HCT116 (cell line): Measurements from ENCODE around the gene IKZF3. TPM values are rescaled to one million over a fixed set of nuclear protein-coding genes. Genes with fewer than 3 reads are reported as not detected.

Experiments
- ATAC-seq: fragments of 200-7000 bp; cut with Tn5 transposase; 2 replicates; pipeline ENCODE4 v1.9.1; 2020; ENCODE audit warnings: mild to moderate bottlenecking, moderate library complexity
- BruUV-seq: library from RNA; stranded (reverse); fragments of 400-500 nt; replicated peaks from 2 replicates; lab custom pipeline; 2021; lab: Mats Ljungman, UMichigan
- CTCF ChIA-PET: fragments of 300-600 bp; sonication (Branson Sonifier 250); formaldehyde crosslinking; loops from one replicate; lab custom pipeline; 2021; ENCODE audit warnings: antibody characterized with exemption; lab: Charles Lee
- POLR2A ChIA-PET: fragments of 300-600, 350-600 bp; sonication (Branson Sonifier 250); formaldehyde crosslinking; loops from one replicate; lab custom pipeline; 2021; ENCODE audit warnings: antibody characterized with exemption; lab: Charles Lee
- RAD21 ChIA-PET, 2 experiments: fragments of 300-600 bp; sonication (Branson Sonifier 250); formaldehyde crosslinking; loops; one replicate each; lab custom pipeline; 2023; ENCODE audit warnings: low total read pairs in 2 of 2; ENCODE audit not compliant: uncharacterized antibody in 2 of 2, unreplicated experiment in 2 of 2, low non-redundant PET in 1 of 2; lab: Charles Lee
- DNase-seq: peaks from one replicate; pipeline ENCODE4 v3.0.0-alpha.2; 2010; ENCODE audit warnings: low read depth, low spot score
- H2AFZ ChIP-seq: fragments of 200-600 bp; shearing (Covaris generic), sonication (generic); 2 replicates; pipeline ENCODE4 v1.6.1; 2017; ENCODE audit warnings: low read depth, mixed run types, mixed read lengths, antibody characterized with exemption, low read length; ENCODE audit not compliant: poor library complexity, severe bottlenecking
- H3K27ac ChIP-seq: 2 replicates; pipeline ENCODE4 v1.5.1; 2012; ENCODE audit warnings: low read depth, low read length
- H3K27me3 ChIP-seq: fragments of 200-600 bp; sonication (generic); 2 replicates; pipeline ENCODE4 v1.6.1; 2016; ENCODE audit warnings: mixed run types, low read length, mixed read lengths; ENCODE audit not compliant: insufficient read depth
- H3K36me3 ChIP-seq, 2 experiments: fragments of 200-500 bp in 1 of 2; fragments of 200-600 bp in 1 of 2; sonication (Bioruptor generic) in 1 of 2; sonication (generic) in 1 of 2; 2 replicates each; pipeline versions ENCODE4 v1.5.1 to v1.6.1; 2014 to 2016; ENCODE audit warnings: low read length in 2 of 2, inconsistent platforms in 1 of 2, mixed read lengths in 1 of 2, mixed run types in 1 of 2; ENCODE audit not compliant: insufficient read depth in 2 of 2, control insufficient read depth in 1 of 2
- H3K4me1 ChIP-seq, 2 experiments: fragments of 200-600 bp in 1 of 2; sonication (generic) in 1 of 2; 2 replicates each; pipeline versions ENCODE4 v1.5.1 to v1.6.1; 2012 to 2017; ENCODE audit warnings: low read length in 2 of 2, inconsistent platforms in 1 of 2, mild to moderate bottlenecking in 1 of 2, mixed read lengths in 1 of 2, mixed run types in 1 of 2, moderate library complexity in 1 of 2; ENCODE audit not compliant: insufficient read depth in 2 of 2, control insufficient read depth in 1 of 2
- H3K4me2 ChIP-seq: fragments of 200-600 bp; sonication (generic); 2 replicates; pipeline ENCODE4 v1.6.1; 2017; ENCODE audit warnings: mixed run types, low read length, mixed read lengths
- H3K4me3 ChIP-seq, 2 experiments: fragments of 200-600 bp in 1 of 2; sonication (generic) in 1 of 2; replicated peaks in 1 of 2; 2 replicates each; pipeline ENCODE4 v1.5.1; 2011 to 2016; ENCODE audit warnings: low read length in 2 of 2, control low read depth in 1 of 2, low read depth in 1 of 2, mild to moderate bottlenecking in 1 of 2, mixed read lengths in 1 of 2, mixed run types in 1 of 2
- H3K79me2 ChIP-seq: fragments of 200-600 bp; sonication (generic); 2 replicates; pipeline ENCODE4 v1.6.1; 2017; ENCODE audit warnings: mild to moderate bottlenecking, mixed run types, low read length, moderate library complexity, mixed read lengths; ENCODE audit not compliant: insufficient read depth
- H3K9ac ChIP-seq: fragments of 200-600 bp; sonication (generic); 2 replicates; pipeline ENCODE4 v1.6.1; 2016; ENCODE audit warnings: low read length, mixed read lengths
- H3K9me2 ChIP-seq: fragments of 200-600 bp; sonication (generic), shearing (Covaris generic); 2 replicates; pipeline ENCODE4 v1.6.1; 2017; ENCODE audit warnings: mixed run types, mild to moderate bottlenecking, moderate library complexity; ENCODE audit not compliant: insufficient read depth
- H3K9me3 ChIP-seq, 2 experiments: fragments of 200-500 bp in 1 of 2; fragments of 200-600 bp in 1 of 2; sonication (Bioruptor generic) in 1 of 2; sonication (generic) in 1 of 2; 2 replicates each; pipeline ENCODE4 v1.6.1; 2014 to 2017; ENCODE audit warnings: low read length in 2 of 2, mixed read lengths in 2 of 2, inconsistent platforms in 1 of 2, low read depth in 1 of 2, mild to moderate bottlenecking in 1 of 2, mixed run types in 1 of 2, moderate library complexity in 1 of 2; ENCODE audit not compliant: control insufficient read depth in 1 of 2, insufficient read depth in 1 of 2
- H4K20me1 ChIP-seq: fragments of 200-600 bp; sonication (generic), shearing (Covaris generic); 2 replicates; pipeline ENCODE4 v1.6.1; 2017; ENCODE audit warnings: mixed run types, mild to moderate bottlenecking, moderate library complexity; ENCODE audit not compliant: insufficient read depth
- CTCF ChIP-seq, 3 experiments: fragments of 200-600 bp in 1 of 3; sonication (generic) in 1 of 3; IDR thresholded peaks in 2 of 3; conservative IDR thresholded peaks in 1 of 3; 2 replicates each; pipeline ENCODE4 v1.5.1; 2012 to 2017; ENCODE audit warnings: low read depth in 2 of 3, low read length in 2 of 3, antibody characterized with exemption in 1 of 3, borderline replicate concordance in 1 of 3, control low read depth in 1 of 3, mild to moderate bottlenecking in 1 of 3, mixed read lengths in 1 of 3, mixed run types in 1 of 3, moderate library complexity in 1 of 3; ENCODE audit not compliant: insufficient read depth in 1 of 3
- ELF1 ChIP-seq: IDR thresholded peaks from 2 replicates; pipeline ENCODE4 v1.6.1; 2012; ENCODE audit warnings: low read depth, borderline replicate concordance
- EZH2 ChIP-seq: fragments of 200-600 bp; sonication (generic); IDR thresholded peaks from 2 replicates; pipeline ENCODE4 v1.6.1; 2017; ENCODE audit warnings: antibody characterized with exemption, mixed run types
- REST ChIP-seq: IDR thresholded peaks from 2 replicates; pipeline ENCODE4 v1.6.1; 2012; ENCODE audit warnings: low read depth
- SRF ChIP-seq: IDR thresholded peaks from 2 replicates; pipeline ENCODE4 v1.6.1; 2012; ENCODE audit warnings: low read depth
- TCF7L2 ChIP-seq: IDR thresholded peaks from 2 replicates; pipeline ENCODE4 v1.7.0; 2011; ENCODE audit warnings: borderline replicate concordance, inconsistent platforms; ENCODE audit not compliant: insufficient read depth, insufficient read length; ENCODE audit errors: extremely low read depth
- ZFX ChIP-seq: fragments of 450-650 bp; IDR thresholded peaks from 2 replicates; pipeline ENCODE4 v1.6.1; 2017
- intact Hi-C: fragments of 100-400 bp; cut with micrococcal nuclease; formaldehyde crosslinking; loops from 2 replicates; pipeline ENCODE4 v1.10.0; 2022
- total RNA-seq: library from RNA; stranded (reverse); gene quantifications from one replicate; pipeline ENCODE4 v1.2.1, GENCODE V29; 2021; ENCODE audit not compliant: unreplicated experiment
- TF ChIP-seq, protein P1 (sequence below): IDR thresholded peaks from 2 replicates; pipeline ENCODE4 v1.6.1; 2012

The IKZF3 gene
- total RNA-seq, 1 experiment from 2014 or later: 0.30 TPM

- TF ChIP-seq EZH2: no peak
- TF ChIP-seq, protein P1, sequence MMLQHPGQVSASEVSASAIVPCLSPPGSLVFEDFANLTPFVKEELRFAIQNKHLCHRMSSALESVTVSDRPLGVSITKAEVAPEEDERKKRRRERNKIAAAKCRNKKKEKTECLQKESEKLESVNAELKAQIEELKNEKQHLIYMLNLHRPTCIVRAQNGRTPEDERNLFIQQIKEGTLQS: no peak
- no peak for TF ChIP-seq TCF7L2
- no peak for TF ChIP-seq REST
- TF ChIP-seq SRF: no peak
- no peak for TF ChIP-seq ELF1
- TF ChIP-seq CTCF (IDR thresholded peaks at IDR 0.05 in 2 of 3, conservative IDR thresholded peaks at IDR 0.05 in 1 of 3; ENCODE audit: borderline replicate concordance in 1 of 3, insufficient read depth in 1 of 3, low read depth in 2 of 3, low read length in 2 of 3): no peak
- TF ChIP-seq ZFX: no peak
- RAD21 ChIA-PET: interaction anchor here in 1 of 2 experiments (1.6 kb wide), 1 partner anchor 41 kb away, joined by 3 read pairs; the partner anchor contains the start of gene PGAP3
- no peaks in the 10 kb centered on the region for H3K9me2 ChIP-seq
- peaks cover 3 to 22% of the 10 kb centered on the region in 2 experiments; a peak in 2 of 4 replicates for H3K36me3 ChIP-seq
- H3K27me3 ChIP-seq: no peaks in the 10 kb centered on the region
- H3K9me3 ChIP-seq: no peaks in the 10 kb centered on the region
- ATAC-seq: no peak
- DNase-seq: no peak
- no peaks in the 10 kb centered on the region for H4K20me1 ChIP-seq
- peaks cover 3 to 24% of the 10 kb centered on the region in 2 experiments; a peak in 3 of 4 replicates for H3K4me1 ChIP-seq
- H3K4me3 ChIP-seq: peak overlapping the region; percentile 69 to 73
- no TSS peak for BruUV-seq
- no peak overlapping the region for H2AFZ ChIP-seq
- CTCF ChIA-PET: interaction anchor here (0.7 to 3.3 kb wide), 13 partner anchors 10 to 108 kb away, joined by 3 to 27 read pairs (median 5); partner anchors contain the start of genes ERBB2 and PGAP3
- H3K27ac ChIP-seq: peak overlapping the region; percentile 77
- H3K4me2 ChIP-seq: peak overlapping the region; percentile 78
- POLR2A ChIA-PET: interaction anchor here (0.7 to 2.5 kb wide), 6 partner anchors 10 to 278 kb away, joined by 3 to 6 read pairs (median 4); partner anchors contain the start of genes ERBB2, MED1 and PGAP3
- peaks cover 10% of the 10 kb centered on the region; the same call in 1 of the 2 replicates for H3K79me2 ChIP-seq
- H3K9ac ChIP-seq: peak overlapping the region; percentile 82
- intact Hi-C loops: no loop called here
Observed at GRCh38 chr17:39729280-39729851, 134.7 kb downstream of the IKZF3 start.
